OCI-LY1 (cell line): ENCODE data around the gene CDH4.

Experiments used
- H2AFZ ChIP-seq: fragments of 200-600 bp; sonication (generic), shearing (Covaris generic); 2 replicates; pipeline ENCODE4 v1.6.0; 2014; ENCODE audit warnings: antibody characterized with exemption, mild to moderate bottlenecking, low read length
- H3F3A ChIP-seq: fragments of 200-600 bp; sonication (generic), shearing (Covaris generic); 2 replicates; pipeline ENCODE4 v1.6.0; 2014; ENCODE audit warnings: mild to moderate bottlenecking, antibody characterized with exemption, low read length, moderate library complexity; ENCODE audit not compliant: insufficient read depth
- H3K27ac ChIP-seq: fragments of 200-600 bp; sonication (generic); 2 replicates; pipeline ENCODE4 v1.5.1; 2014; ENCODE audit warnings: low read length, mixed run types, mild to moderate bottlenecking, low read depth; ENCODE audit not compliant: poor library complexity, severe bottlenecking
- H3K27me3 ChIP-seq: fragments of 200-600 bp; sonication (generic); 2 replicates; pipeline ENCODE4 v1.6.0; 2014; ENCODE audit warnings: antibody characterized with exemption, mild to moderate bottlenecking, low read length, moderate library complexity; ENCODE audit not compliant: insufficient read depth
- H3K36me3 ChIP-seq: fragments of 200-600 bp; sonication (generic); 2 replicates; pipeline ENCODE4 v1.6.1; 2014; ENCODE audit warnings: mild to moderate bottlenecking, antibody characterized with exemption, low read length, moderate library complexity, mixed read lengths; ENCODE audit not compliant: insufficient read depth
- H3K4me1 ChIP-seq: fragments of 200-600 bp; sonication (generic); 2 replicates; pipeline ENCODE4 v1.5.1; 2014; ENCODE audit warnings: mild to moderate bottlenecking, low read length, moderate library complexity; ENCODE audit not compliant: insufficient read depth, severe bottlenecking
- H3K4me2 ChIP-seq: fragments of 200-600 bp; sonication (generic), shearing (Covaris generic); 2 replicates; pipeline ENCODE4 v1.6.1; 2014; ENCODE audit warnings: low read length
- H3K4me3 ChIP-seq: fragments of 200-600 bp; sonication (generic); 2 replicates; pipeline ENCODE4 v1.5.1; 2014; ENCODE audit warnings: low read length, low read depth, mild to moderate bottlenecking, mixed read lengths; ENCODE audit not compliant: poor library complexity, severe bottlenecking
- H3K79me2 ChIP-seq: fragments of 200-600 bp; shearing (Covaris generic); 2 replicates; pipeline ENCODE4 v1.6.1; 2016; ENCODE audit warnings: mixed run types, low read length, mixed read lengths; ENCODE audit not compliant: insufficient read depth
- H3K9ac ChIP-seq: fragments of 200-600 bp; sonication (generic), shearing (Covaris generic); 2 replicates; pipeline ENCODE4 v1.6.1; 2014; ENCODE audit warnings: mild to moderate bottlenecking, low read length, mixed read lengths
- H3K9me2 ChIP-seq: fragments of 200-600 bp; sonication (generic), shearing (Covaris generic); 2 replicates; pipeline ENCODE4 v1.6.1; 2014; ENCODE audit warnings: low read depth, mild to moderate bottlenecking, low read length, mixed read lengths
- H3K9me3 ChIP-seq: fragments of 200-600 bp; shearing (Covaris generic); 2 replicates; pipeline ENCODE4 v1.6.1; 2014; ENCODE audit warnings: low read length, mixed read lengths
- H4K20me1 ChIP-seq: fragments of 200-600 bp; sonication (generic), shearing (Covaris generic); 2 replicates; pipeline ENCODE4 v1.6.0; 2016; ENCODE audit warnings: mild to moderate bottlenecking, low read length; ENCODE audit not compliant: insufficient read depth
- EZH2 ChIP-seq: fragments of 200-600 bp; sonication (generic), shearing (Covaris generic); IDR thresholded peaks from 2 replicates; pipeline ENCODE4 v1.8.0; 2017; ENCODE audit warnings: borderline replicate concordance, mixed run types, mild to moderate bottlenecking, antibody characterized with exemption, low read length, moderate library complexity, mixed read lengths
- TF ChIP-seq, protein P1 (sequence below): fragments of 200-600 bp; sonication (generic), shearing (Covaris generic); IDR thresholded peaks from 2 replicates; pipeline ENCODE4 v1.5.1; 2017; ENCODE audit warnings: mild to moderate bottlenecking, antibody characterized with exemption, low read length, moderate library complexity, mixed read lengths

CDH4 gene

DNA sequence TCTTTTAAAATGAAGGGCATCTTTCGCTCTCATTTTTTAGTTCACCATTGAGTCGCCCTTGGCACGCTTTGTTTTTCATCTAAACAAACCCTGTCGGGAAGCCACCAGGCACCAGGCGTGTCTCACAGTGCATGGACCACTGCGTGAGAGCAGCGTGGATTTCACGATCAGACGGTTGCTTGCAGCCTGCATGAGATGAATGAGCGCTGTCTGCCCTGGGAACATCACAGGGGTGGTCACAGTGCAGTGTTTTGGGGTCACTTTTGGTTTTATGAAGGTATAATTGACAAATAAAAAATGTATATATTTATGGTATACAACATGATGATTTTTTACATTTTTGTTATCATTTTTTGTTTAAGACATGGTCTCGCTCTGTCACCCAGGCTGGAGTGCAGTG, 61.3 kb downstream of the CDH4 start:
- Histone ChIP-seq H3K4me3 (no peak overlapping the region), H3K36me3 (no peaks in the 10 kb centered on the region), H2AFZ (no peak overlapping the region), H3K4me1 (no peaks in the 10 kb centered on the region), H3K4me2 (no peak overlapping the region), H3K79me2 (no peaks in the 10 kb centered on the region), H3K9me3 (no peaks in the 10 kb centered on the region), H3K9me2 (no peaks in the 10 kb centered on the region), H3K27ac (no peak overlapping the region), H3K27me3 (no peaks in the 10 kb centered on the region), H4K20me1 (no peaks in the 10 kb centered on the region), H3F3A (no peaks in the 10 kb centered on the region), H3K9ac (no peak overlapping the region)
- TF ChIP-seq EZH2 = no peak

DNA sequence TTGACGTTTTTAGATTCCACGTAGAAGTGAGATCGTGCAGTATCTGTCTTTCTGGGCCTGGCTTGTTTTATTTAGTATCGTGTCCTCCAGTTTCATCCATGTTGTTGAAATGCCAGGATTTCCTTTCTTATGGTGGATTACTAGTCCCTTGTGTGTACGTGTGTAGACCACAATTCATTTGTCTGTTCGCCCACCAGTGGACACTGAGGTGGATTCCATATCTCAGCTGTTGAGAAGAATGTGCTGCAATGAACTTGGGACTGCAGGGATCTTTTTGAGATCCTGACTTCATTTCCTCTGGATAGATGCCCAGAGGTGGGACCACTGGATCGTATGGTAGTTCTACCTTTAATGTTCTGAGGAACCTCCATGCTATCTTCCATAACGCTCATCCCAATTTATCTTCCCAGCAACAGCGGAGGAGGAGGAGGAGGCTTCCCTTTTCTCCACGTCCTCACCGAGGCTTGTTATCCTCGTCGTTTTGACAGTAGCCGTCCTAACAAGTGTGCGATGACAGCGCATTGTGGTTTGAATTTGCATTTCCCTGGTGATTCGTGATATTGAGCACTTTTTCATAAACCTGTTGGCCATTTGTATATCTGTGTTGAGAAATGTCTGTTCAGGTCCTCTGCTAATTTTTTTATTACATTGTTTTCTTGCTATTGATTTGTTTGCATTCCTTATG, 62.4 kb downstream of the CDH4 start:
- Histone ChIP-seq H3K4me2 (no peak overlapping the region), H3K9ac (no peak overlapping the region), H3K27me3 (no peaks in the 10 kb centered on the region), H2AFZ (no peak overlapping the region), H3K36me3 (no peaks in the 10 kb centered on the region), H3K27ac (no peak overlapping the region), H4K20me1 (no peaks in the 10 kb centered on the region), H3F3A (no peaks in the 10 kb centered on the region), H3K9me2 (no peaks in the 10 kb centered on the region), H3K79me2 (no peaks in the 10 kb centered on the region), H3K9me3 (no peaks in the 10 kb centered on the region), H3K4me3 (no peak overlapping the region), H3K4me1 (no peaks in the 10 kb centered on the region)
- no peak for TF ChIP-seq EZH2
- TF ChIP-seq, protein P1, sequence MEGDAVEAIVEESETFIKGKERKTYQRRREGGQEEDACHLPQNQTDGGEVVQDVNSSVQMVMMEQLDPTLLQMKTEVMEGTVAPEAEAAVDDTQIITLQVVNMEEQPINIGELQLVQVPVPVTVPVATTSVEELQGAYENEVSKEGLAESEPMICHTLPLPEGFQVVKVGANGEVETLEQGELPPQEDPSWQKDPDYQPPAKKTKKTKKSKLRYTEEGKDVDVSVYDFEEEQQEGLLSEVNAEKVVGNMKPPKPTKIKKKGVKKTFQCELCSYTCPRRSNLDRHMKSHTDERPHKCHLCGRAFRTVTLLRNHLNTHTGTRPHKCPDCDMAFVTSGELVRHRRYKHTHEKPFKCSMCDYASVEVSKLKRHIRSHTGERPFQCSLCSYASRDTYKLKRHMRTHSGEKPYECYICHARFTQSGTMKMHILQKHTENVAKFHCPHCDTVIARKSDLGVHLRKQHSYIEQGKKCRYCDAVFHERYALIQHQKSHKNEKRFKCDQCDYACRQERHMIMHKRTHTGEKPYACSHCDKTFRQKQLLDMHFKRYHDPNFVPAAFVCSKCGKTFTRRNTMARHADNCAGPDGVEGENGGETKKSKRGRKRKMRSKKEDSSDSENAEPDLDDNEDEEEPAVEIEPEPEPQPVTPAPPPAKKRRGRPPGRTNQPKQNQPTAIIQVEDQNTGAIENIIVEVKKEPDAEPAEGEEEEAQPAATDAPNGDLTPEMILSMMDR = no peak

DNA sequence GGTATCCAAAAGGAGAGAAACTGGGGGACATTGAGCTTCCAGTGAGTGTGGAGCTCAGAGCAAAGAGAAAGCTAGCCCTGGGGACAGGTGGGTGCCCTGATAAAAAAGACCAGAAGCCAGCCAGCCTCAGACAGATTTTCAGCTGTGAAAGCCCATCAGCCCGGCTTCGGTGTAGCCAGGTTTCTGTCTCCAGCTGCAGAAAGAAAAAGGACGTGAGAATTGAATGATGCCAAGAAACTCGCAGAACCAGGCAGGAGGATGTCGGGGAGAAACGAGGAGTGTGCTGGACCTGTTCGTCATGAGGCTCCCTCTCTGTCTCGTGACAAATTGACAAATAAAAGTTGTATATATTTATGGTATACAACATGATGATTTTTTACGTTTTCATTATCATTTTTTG, 63.3 kb downstream of the CDH4 start:
- no peak overlapping the region for H3K4me3 ChIP-seq
- no peaks in the 10 kb centered on the region for H3K79me2 ChIP-seq
- no peaks in the 10 kb centered on the region for H3F3A ChIP-seq
- no peak overlapping the region for H3K4me2 ChIP-seq
- H3K9me3 ChIP-seq = no peaks in the 10 kb centered on the region
- no peak for TF ChIP-seq EZH2
- TF ChIP-seq, protein P1 = no peak
- H3K27me3 ChIP-seq = no peaks in the 10 kb centered on the region
- no peak overlapping the region for H2AFZ ChIP-seq
- no peaks in the 10 kb centered on the region for H3K36me3 ChIP-seq
- no peaks in the 10 kb centered on the region for H3K9me2 ChIP-seq
- no peaks in the 10 kb centered on the region for H4K20me1 ChIP-seq
- H3K9ac ChIP-seq = no peak overlapping the region
- no peaks in the 10 kb centered on the region for H3K4me1 ChIP-seq
- H3K27ac ChIP-seq = no peak overlapping the region

DNA sequence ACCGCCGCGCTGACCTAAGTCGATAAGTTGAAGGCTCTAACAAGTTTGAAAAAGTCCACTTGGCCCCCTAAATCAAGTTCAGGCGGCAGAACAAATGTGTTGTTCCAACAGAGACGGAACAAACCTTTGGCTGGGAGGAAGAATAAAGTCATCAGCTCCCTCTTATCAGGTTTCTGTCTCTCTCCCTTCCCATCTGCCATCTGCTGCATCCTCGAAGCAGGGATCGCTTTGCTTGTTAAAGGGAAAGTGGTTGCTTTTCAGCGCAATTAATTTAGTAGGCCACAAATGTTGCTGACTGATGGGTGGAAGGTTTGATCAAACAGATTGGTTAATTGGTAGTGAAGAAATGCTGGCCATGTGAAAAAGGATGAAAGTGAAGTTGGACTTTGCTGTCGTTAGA, 64.3 kb downstream of the CDH4 start:
- TF ChIP-seq, protein P1 = no peak
- TF ChIP-seq EZH2 = no peak
- Histone ChIP-seq H3K4me2 (no peak overlapping the region), H3K79me2 (no peaks in the 10 kb centered on the region), H4K20me1 (no peaks in the 10 kb centered on the region), H3K9me3 (no peaks in the 10 kb centered on the region), H2AFZ (no peak overlapping the region), H3K36me3 (no peaks in the 10 kb centered on the region), H3K4me3 (no peak overlapping the region), H3K9me2 (no peaks in the 10 kb centered on the region), H3K4me1 (no peaks in the 10 kb centered on the region), H3K27ac (no peak overlapping the region), H3K9ac (no peak overlapping the region), H3F3A (no peaks in the 10 kb centered on the region), H3K27me3 (no peaks in the 10 kb centered on the region)
